HL-60 (cell line): ENCODE results near the gene TM4SF4.

Experiments
- DNase-seq, 2 experiments: peaks; one replicate each; pipeline ENCODE4 v3.0.0-alpha.2; 2010 to 2020; ENCODE audit warnings: low read depth in 1 of 2, low spot score in 1 of 2
- H3K27ac ChIP-seq: fragments of 250-450 bp; sonication (Bioruptor Pico); replicated peaks from 2 replicates; pipeline ENCODE4 v1.5.1; 2020; ENCODE audit warnings: mild to moderate bottlenecking, moderate library complexity
- H3K27me3 ChIP-seq: fragments of 250-450 bp; sonication (Bioruptor Pico); 2 replicates; pipeline ENCODE4 v1.5.1; 2021; ENCODE audit warnings: mild to moderate bottlenecking, moderate library complexity; ENCODE audit not compliant: insufficient read depth, poor library complexity, severe bottlenecking
- H3K4me3 ChIP-seq: replicated peaks from 2 replicates; pipeline ENCODE4 v1.5.1; 2011; ENCODE audit warnings: mild to moderate bottlenecking, control low read depth, low read length; ENCODE audit not compliant: insufficient read depth
- GABPA ChIP-seq: IDR thresholded peaks from 2 replicates; pipeline ENCODE4 v1.6.1; 2012; ENCODE audit warnings: low read depth
- POLR2AphosphoS5 ChIP-seq: IDR thresholded peaks from 2 replicates; pipeline ENCODE4 v1.6.1; 2012; ENCODE audit warnings: low read depth
- SPI1 ChIP-seq: IDR thresholded peaks from 2 replicates; pipeline ENCODE4 v1.6.1; 2012; ENCODE audit warnings: low read depth, mild to moderate bottlenecking, borderline replicate concordance
- TF ChIP-seq, protein P1 (sequence below): IDR thresholded peaks from one replicate; pipeline ENCODE4 v1.5.1; 2011; ENCODE audit warnings: low read length, control low read depth, inconsistent platforms; ENCODE audit not compliant: insufficient read depth
- TF ChIP-seq, protein P2 (sequence below): IDR thresholded peaks from 2 replicates; pipeline ENCODE4 v1.6.1; 2012; ENCODE audit warnings: low read depth; ENCODE audit not compliant: insufficient replicate concordance

TM4SF4 gene

DNA sequence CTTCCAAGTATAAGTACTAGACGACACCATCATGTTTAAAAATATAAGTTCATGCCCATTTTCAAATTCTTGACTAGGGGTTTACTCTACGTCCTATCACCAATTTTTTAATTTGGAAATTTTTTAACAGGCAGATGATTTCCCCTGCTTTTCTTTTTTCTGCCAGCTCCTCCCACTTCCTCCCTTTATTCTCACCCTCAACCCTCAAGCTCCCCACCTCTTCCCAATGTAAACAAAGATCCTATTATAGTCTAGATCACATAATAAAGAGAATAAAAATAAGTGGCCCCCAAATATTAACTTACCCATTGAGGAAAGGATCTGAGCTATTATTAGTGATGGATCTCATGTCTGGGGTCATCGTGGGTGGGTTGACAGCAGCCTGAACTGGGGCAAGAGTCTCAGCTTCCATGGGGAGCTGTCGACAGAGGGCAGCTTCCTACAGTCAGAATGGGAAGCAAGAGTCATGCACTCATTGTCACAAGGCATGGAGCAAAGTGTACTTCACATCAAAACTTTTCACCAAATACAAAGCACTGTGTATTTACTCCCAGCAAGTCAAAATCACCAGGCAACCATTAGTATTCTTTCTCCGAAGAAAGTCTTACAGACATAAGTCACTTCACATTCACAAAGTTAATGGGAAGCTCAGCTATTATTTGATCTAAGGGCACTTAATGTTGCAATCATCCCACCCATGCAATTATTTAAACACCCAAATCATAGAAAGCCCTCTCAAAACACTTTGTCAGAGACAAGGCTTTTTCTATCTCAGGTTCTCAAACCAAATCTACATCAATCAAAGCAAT, 53.2 kb downstream of the TM4SF4 start:
- Histone ChIP-seq H3K27ac (no peak overlapping the region), H3K27me3 (peaks cover 2% of the 10 kb centered on the region), H3K4me3 (no peak overlapping the region)
- DNase-seq, result no peak
- TF ChIP-seq GABPA (no peak), POLR2AphosphoS5 (no peak)
- TF ChIP-seq, protein P1, sequence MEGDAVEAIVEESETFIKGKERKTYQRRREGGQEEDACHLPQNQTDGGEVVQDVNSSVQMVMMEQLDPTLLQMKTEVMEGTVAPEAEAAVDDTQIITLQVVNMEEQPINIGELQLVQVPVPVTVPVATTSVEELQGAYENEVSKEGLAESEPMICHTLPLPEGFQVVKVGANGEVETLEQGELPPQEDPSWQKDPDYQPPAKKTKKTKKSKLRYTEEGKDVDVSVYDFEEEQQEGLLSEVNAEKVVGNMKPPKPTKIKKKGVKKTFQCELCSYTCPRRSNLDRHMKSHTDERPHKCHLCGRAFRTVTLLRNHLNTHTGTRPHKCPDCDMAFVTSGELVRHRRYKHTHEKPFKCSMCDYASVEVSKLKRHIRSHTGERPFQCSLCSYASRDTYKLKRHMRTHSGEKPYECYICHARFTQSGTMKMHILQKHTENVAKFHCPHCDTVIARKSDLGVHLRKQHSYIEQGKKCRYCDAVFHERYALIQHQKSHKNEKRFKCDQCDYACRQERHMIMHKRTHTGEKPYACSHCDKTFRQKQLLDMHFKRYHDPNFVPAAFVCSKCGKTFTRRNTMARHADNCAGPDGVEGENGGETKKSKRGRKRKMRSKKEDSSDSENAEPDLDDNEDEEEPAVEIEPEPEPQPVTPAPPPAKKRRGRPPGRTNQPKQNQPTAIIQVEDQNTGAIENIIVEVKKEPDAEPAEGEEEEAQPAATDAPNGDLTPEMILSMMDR, result no peak
- TF ChIP-seq, protein P2, sequence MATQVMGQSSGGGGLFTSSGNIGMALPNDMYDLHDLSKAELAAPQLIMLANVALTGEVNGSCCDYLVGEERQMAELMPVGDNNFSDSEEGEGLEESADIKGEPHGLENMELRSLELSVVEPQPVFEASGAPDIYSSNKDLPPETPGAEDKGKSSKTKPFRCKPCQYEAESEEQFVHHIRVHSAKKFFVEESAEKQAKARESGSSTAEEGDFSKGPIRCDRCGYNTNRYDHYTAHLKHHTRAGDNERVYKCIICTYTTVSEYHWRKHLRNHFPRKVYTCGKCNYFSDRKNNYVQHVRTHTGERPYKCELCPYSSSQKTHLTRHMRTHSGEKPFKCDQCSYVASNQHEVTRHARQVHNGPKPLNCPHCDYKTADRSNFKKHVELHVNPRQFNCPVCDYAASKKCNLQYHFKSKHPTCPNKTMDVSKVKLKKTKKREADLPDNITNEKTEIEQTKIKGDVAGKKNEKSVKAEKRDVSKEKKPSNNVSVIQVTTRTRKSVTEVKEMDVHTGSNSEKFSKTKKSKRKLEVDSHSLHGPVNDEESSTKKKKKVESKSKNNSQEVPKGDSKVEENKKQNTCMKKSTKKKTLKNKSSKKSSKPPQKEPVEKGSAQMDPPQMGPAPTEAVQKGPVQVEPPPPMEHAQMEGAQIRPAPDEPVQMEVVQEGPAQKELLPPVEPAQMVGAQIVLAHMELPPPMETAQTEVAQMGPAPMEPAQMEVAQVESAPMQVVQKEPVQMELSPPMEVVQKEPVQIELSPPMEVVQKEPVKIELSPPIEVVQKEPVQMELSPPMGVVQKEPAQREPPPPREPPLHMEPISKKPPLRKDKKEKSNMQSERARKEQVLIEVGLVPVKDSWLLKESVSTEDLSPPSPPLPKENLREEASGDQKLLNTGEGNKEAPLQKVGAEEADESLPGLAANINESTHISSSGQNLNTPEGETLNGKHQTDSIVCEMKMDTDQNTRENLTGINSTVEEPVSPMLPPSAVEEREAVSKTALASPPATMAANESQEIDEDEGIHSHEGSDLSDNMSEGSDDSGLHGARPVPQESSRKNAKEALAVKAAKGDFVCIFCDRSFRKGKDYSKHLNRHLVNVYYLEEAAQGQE, result no peak

DNA sequence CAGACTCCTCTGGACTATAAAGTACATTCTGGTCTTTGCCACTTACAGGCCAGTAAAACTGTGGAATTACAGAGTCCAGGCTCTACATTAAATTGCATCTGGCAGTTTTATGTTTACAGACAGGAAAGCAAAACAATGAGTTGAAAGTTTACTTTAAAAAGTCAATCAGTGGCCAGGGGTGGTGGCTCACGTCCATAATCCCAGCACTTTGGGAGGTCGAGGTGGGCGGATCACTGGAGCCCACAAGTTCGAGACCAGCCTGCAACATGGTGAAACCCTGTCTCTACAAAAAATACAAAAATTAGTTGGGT, 53.8 kb downstream of the TM4SF4 start:
- TF ChIP-seq, protein P2, result no peak
- TF ChIP-seq GABPA (no peak), SPI1 (no peak), POLR2AphosphoS5 (no peak)
- TF ChIP-seq, protein P1, result no peak
- H3K27me3 ChIP-seq, result peaks cover 2% of the 10 kb centered on the region
- H3K4me3 ChIP-seq, result no peak overlapping the region
- no peak for DNase-seq
- no peak overlapping the region for H3K27ac ChIP-seq

DNA sequence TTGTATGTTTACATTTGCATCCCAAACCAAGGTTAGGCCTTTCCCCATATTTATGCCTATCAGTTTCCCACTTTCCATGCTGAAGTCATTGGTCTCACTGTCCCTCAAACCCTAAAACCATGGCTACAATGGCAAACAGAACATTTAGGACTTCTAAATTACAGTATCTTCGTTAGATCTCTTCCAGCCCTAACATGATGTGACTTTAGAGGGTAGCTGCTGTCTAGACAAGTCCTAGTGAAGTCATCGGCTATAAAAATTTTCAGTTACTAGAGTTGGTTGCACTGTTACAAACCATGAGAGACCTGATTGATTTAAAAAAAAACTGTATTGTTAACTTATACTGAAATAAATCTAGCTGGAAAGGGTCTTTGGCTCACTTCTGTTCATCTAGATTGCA, 54.6 kb downstream of the TM4SF4 start:
- DNase-seq, result no peak
- TF ChIP-seq, protein P2, result no peak
- TF ChIP-seq POLR2AphosphoS5 (no peak), GABPA (no peak), SPI1 (no peak)
- TF ChIP-seq, protein P1, result no peak
- no peak overlapping the region for H3K4me3 ChIP-seq
- peaks cover 2% of the 10 kb centered on the region for H3K27me3 ChIP-seq
- H3K27ac ChIP-seq, result no peak overlapping the region
